ENCODE results near the gene EPRS1. TPM values are rescaled to one million over a fixed set of nuclear protein-coding genes. Genes with fewer than 3 reads are reported as not detected.

The EPRS1 gene
- total RNA-seq, 1 donor from 2014 or later = 122 TPM

- intact Hi-C loops (cut with micrococcal nuclease) = no loop called here
These were observed 6.2 kb downstream of the EPRS1 start for GRCh38 chr1:220040028-220040596.

GRCh38 chr1:220038640-220039039 lies 7.7 kb downstream of the EPRS1 start:
- intact Hi-C loops (cut with micrococcal nuclease) = no loop called here

GRCh38 chr1:220037810-220038209 lies 8.5 kb downstream of the EPRS1 start:
- intact Hi-C loops (cut with micrococcal nuclease) = loop anchor here (1.0 kb wide), 1 partner anchor 8 kb away; the partner anchor contains the start of gene EPRS1

GRCh38 chr1:220032911-220033310 lies 13.4 kb downstream of the EPRS1 start:
- intact Hi-C loops (cut with micrococcal nuclease) = no loop called here

GRCh38 chr1:220031287-220031686 lies 15.0 kb downstream of the EPRS1 start:
- intact Hi-C loops (cut with micrococcal nuclease) = no loop called here

- intact Hi-C loops (cut with micrococcal nuclease) = no loop called here
These were observed 17.9 kb downstream of the EPRS1 start for GRCh38 chr1:220028346-220028895.

GRCh38 chr1:220019071-220019470 lies 27.2 kb downstream of the EPRS1 start:
- intact Hi-C loops (cut with micrococcal nuclease) = loop anchor here (5.0 kb wide), 1 partner anchor 253 kb away; the partner anchor contains the start of gene RAB3GAP2

- intact Hi-C loops (cut with micrococcal nuclease) = no loop called here
These were observed 32.8 kb downstream of the EPRS1 start for GRCh38 chr1:220013497-220013896.

GRCh38 chr1:220012259-220012658 lies 34.0 kb downstream of the EPRS1 start:
- intact Hi-C loops (cut with micrococcal nuclease) = no loop called here

GRCh38 chr1:220011620-220012019 lies 34.7 kb downstream of the EPRS1 start:
- intact Hi-C loops (cut with micrococcal nuclease) = no loop called here

GRCh38 chr1:220007438-220007837 lies 38.9 kb downstream of the EPRS1 start:
- intact Hi-C loops (cut with micrococcal nuclease) = no loop called here

- intact Hi-C loops (cut with micrococcal nuclease) = no loop called here
These were observed 40.8 kb downstream of the EPRS1 start for GRCh38 chr1:220005489-220005888.

- intact Hi-C loops (cut with micrococcal nuclease) = loop anchor here (1.0 kb wide), 1 partner anchor 12 kb away; no protein-coding TSS in a partner anchor
These were observed 42.5 kb downstream of the EPRS1 start for GRCh38 chr1:220003610-220004299.

GRCh38 chr1:220003015-220003414 lies 43.3 kb downstream of the EPRS1 start:
- intact Hi-C loops (cut with micrococcal nuclease) = loop anchor here (1.0 kb wide), 1 partner anchor 12 kb away; no protein-coding TSS in a partner anchor

- intact Hi-C loops (cut with micrococcal nuclease) = no loop called here
These were observed 45.2 kb downstream of the EPRS1 start for GRCh38 chr1:220001095-220001501.

GRCh38 chr1:219999821-220000220 lies 46.5 kb downstream of the EPRS1 start:
- intact Hi-C loops (cut with micrococcal nuclease) = no loop called here

Other genes starting within 250 kb of the EPRS1 start
- not detected in 2 replicates for gene SLC30A10, start 117.9 kb downstream of the EPRS1 start, total RNA-seq
- 21.5 and 25.1 TPM in 2 replicates for gene BPNT1, start 43.3 kb upstream of the EPRS1 start, total RNA-seq
- 51.2 and 53.4 TPM in 2 replicates for gene IARS2, start 47.6 kb upstream of the EPRS1 start, total RNA-seq
- gene RAB3GAP2, start 225.9 kb upstream of the EPRS1 start, total RNA-seq = 49.1 and 58.2 TPM in 2 replicates